ENCODE data around the gene SSRP1. TPM values are rescaled to one million over a fixed set of nuclear protein-coding genes. Genes with fewer than 3 reads are reported as not detected.

The SSRP1 gene
- polyA plus RNA-seq, 2 of the 4 experiments (the other 2 are of a cell fraction) = 288 to 357 TPM

DNA sequence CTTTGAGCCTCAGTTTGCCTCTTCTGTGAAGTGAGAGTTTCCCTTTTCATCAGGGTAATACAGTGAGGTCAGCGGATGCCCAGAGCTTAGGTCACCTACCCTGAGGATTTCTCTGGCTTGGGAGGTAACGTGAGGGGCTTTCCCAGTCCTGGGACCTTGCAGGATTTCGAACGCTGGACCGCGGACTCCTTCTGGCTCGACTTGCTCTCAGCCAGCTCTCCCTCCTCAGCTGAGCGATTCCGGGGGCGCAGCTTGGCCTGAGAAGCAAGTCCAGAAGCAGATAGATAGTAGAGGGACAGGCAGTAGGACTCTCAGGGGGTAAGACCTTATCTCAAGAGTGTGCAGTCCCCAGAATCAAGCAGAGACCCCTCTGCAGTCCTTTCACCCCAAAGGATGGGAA lies 34.9 kb downstream of the SSRP1 start:
- CTCF ChIA-PET = interaction anchor here (0.6 to 0.9 kb wide), 2 partner anchors 460 to 548 kb away, joined by 3 read pairs; no protein-coding TSS in a partner anchor
- 96% methylated on average over 10 of the region's 10 CpGs for WGBS (ENCODE audit: missing lambda C conversion rate)
- Histone ChIP-seq H3K27ac (no peak overlapping the region), H3K9me3 (peaks cover 17% of the 10 kb centered on the region), H3K4me2 (no peak overlapping the region), H3K4me3 (no peak overlapping the region), H3K4me1 (peaks cover 11% of the 10 kb centered on the region)
- ATAC-seq (no peak), FAIRE-seq (no peak), DNase-seq (ENCODE audit: low read depth in 1 of 2, low spot score in 1 of 2) (no peak)
- POLR2A ChIA-PET = no interaction called here
- TF ChIP-seq MAZ (IDR thresholded peaks at IDR 0.05; ENCODE audit: borderline replicate concordance, low read depth, low read length) (no peak), MAFK (IDR thresholded peaks at IDR 0.05; ENCODE audit: partially characterized antibody) (no peak), GATA3 (IDR thresholded peaks at IDR 0.05; ENCODE audit: borderline replicate concordance) (no peak), RFX5 (IDR thresholded peaks at IDR 0.05) (no peak), ZFP36 (IDR thresholded peaks at IDR 0.05; ENCODE audit: borderline replicate concordance, partially characterized antibody) (no peak), EHMT2 (IDR thresholded peaks at IDR 0.05; ENCODE audit: low read depth) (no peak), FOSB (CRISPR knock-in tag; IDR thresholded peaks at IDR 0.05) (no peak), NFE2L2 (conservative IDR thresholded peaks at IDR 0.05; ENCODE audit: low read length) (no peak)
- TF ChIP-seq, protein P1, sequence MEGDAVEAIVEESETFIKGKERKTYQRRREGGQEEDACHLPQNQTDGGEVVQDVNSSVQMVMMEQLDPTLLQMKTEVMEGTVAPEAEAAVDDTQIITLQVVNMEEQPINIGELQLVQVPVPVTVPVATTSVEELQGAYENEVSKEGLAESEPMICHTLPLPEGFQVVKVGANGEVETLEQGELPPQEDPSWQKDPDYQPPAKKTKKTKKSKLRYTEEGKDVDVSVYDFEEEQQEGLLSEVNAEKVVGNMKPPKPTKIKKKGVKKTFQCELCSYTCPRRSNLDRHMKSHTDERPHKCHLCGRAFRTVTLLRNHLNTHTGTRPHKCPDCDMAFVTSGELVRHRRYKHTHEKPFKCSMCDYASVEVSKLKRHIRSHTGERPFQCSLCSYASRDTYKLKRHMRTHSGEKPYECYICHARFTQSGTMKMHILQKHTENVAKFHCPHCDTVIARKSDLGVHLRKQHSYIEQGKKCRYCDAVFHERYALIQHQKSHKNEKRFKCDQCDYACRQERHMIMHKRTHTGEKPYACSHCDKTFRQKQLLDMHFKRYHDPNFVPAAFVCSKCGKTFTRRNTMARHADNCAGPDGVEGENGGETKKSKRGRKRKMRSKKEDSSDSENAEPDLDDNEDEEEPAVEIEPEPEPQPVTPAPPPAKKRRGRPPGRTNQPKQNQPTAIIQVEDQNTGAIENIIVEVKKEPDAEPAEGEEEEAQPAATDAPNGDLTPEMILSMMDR (IDR thresholded peaks at IDR 0.05) = no peak

DNA sequence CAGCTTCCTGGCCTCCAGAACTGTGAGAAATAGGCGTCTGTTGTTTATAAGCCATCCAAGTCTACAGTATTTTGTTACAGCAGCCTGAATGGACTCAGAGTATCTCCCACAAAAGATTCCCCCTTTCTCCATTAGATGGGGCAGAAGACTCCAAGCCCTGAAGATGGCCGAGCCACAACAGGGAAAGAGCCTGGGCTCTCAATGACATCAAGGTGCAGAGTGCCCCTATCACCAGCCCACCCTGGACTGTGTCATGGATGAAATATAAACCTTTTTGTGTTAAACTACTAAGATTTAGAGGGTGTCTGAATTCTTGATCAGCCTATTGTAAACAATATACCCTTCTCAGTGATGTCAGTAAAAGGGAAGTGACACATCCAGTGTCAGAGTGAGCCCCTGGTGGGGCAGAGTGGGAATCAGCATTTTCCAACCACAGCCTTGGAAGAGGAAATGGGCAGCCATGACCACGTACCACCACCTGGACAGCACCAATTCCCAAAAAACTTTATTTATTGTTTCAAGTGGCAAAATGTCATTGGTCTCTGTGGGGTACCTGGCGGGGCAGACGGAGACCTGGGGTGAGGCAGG lies 36.4 kb downstream of the SSRP1 start:
- POLR2A ChIA-PET = interaction anchor here (0.6 kb wide), 1 partner anchor 8 kb away, joined by 3 read pairs; no protein-coding TSS in a partner anchor
- Histone ChIP-seq H3K9me3 (peaks cover 17% of the 10 kb centered on the region), H3K27ac (no peak overlapping the region), H3K4me3 (no peak overlapping the region), H3K4me2 (no peak overlapping the region), H3K4me1 (peaks cover 1% of the 10 kb centered on the region; the same call in 2 of the 3 replicates)
- ATAC-seq (no peak), FAIRE-seq (no peak), DNase-seq (ENCODE audit: low read depth in 1 of 2, low spot score in 1 of 2) (peak in 1 of 2 experiments; percentile 33)
- TF ChIP-seq EHF (CRISPR knock-in tag; IDR thresholded peaks at IDR 0.05) = no peak
- no peak for TF ChIP-seq FOXS1 (CRISPR knock-in tag; IDR thresholded peaks at IDR 0.05)
- no peak for TF ChIP-seq CHD2 (IDR thresholded peaks at IDR 0.05; ENCODE audit: low read length, partially characterized antibody)
- TF ChIP-seq ZC3H11A (IDR thresholded peaks at IDR 0.05) = no peak
- no peak for TF ChIP-seq CHD4 (IDR thresholded peaks at IDR 0.05; ENCODE audit: borderline replicate concordance)
- no peak for TF ChIP-seq MAZ (IDR thresholded peaks at IDR 0.05; ENCODE audit: borderline replicate concordance, low read depth, low read length)
- no peak for TF ChIP-seq PHF8 (IDR thresholded peaks at IDR 0.05; ENCODE audit: borderline replicate concordance, low read depth)
- TF ChIP-seq TP53 (CRISPR knock-in tag; IDR thresholded peaks at IDR 0.05) = no peak
- TF ChIP-seq NPAS2 (CRISPR knock-in tag; IDR thresholded peaks at IDR 0.05; ENCODE audit: borderline replicate concordance) = no peak
- TF ChIP-seq FOSB (CRISPR knock-in tag; IDR thresholded peaks at IDR 0.05) = no peak
- TF ChIP-seq, protein P2, sequence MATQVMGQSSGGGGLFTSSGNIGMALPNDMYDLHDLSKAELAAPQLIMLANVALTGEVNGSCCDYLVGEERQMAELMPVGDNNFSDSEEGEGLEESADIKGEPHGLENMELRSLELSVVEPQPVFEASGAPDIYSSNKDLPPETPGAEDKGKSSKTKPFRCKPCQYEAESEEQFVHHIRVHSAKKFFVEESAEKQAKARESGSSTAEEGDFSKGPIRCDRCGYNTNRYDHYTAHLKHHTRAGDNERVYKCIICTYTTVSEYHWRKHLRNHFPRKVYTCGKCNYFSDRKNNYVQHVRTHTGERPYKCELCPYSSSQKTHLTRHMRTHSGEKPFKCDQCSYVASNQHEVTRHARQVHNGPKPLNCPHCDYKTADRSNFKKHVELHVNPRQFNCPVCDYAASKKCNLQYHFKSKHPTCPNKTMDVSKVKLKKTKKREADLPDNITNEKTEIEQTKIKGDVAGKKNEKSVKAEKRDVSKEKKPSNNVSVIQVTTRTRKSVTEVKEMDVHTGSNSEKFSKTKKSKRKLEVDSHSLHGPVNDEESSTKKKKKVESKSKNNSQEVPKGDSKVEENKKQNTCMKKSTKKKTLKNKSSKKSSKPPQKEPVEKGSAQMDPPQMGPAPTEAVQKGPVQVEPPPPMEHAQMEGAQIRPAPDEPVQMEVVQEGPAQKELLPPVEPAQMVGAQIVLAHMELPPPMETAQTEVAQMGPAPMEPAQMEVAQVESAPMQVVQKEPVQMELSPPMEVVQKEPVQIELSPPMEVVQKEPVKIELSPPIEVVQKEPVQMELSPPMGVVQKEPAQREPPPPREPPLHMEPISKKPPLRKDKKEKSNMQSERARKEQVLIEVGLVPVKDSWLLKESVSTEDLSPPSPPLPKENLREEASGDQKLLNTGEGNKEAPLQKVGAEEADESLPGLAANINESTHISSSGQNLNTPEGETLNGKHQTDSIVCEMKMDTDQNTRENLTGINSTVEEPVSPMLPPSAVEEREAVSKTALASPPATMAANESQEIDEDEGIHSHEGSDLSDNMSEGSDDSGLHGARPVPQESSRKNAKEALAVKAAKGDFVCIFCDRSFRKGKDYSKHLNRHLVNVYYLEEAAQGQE (IDR thresholded peaks at IDR 0.05) = no peak
- no peak for TF ChIP-seq ESRRA (IDR thresholded peaks at IDR 0.05; ENCODE audit: borderline replicate concordance, low read length)
- no peak for TF ChIP-seq EHMT2 (IDR thresholded peaks at IDR 0.05; ENCODE audit: low read depth)
- CTCF ChIA-PET = interaction anchor here (0.6 to 1.5 kb wide), 4 partner anchors 9 to 265 kb away, joined by 3 read pairs; no protein-coding TSS in a partner anchor
- WGBS (ENCODE audit: missing lambda C conversion rate) = 97% methylated on average over 5 of the region's 5 CpGs

All from A549 (cell line).